ENCODE results near the gene PROKR1.
"Not testable (repeated sequence)": the region's sequence is repeated elsewhere in the genome, so short reads cannot be mapped to it uniquely, and the experiment has no call there.

DNA sequence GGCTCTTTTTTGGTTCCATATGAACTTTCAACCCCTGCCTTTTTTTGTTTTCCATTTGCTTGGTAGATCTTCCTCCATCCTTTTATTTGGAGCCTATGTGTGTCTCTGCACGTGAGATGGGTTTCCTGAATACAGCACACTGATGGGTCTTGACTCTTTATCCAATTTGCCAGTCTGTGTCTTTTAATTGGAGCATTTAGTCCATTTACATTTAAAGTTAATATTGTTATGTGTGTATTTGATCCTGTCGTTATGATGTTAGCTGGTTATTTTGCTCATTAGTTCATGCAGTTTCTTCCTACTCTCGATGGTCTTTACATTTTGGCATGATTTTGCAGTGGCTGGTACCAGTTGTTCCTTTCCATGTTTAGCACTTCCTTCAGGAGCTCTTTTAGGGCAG is 34.5 kb downstream of the PROKR1 start:
- TF ChIP-seq, protein P1, sequence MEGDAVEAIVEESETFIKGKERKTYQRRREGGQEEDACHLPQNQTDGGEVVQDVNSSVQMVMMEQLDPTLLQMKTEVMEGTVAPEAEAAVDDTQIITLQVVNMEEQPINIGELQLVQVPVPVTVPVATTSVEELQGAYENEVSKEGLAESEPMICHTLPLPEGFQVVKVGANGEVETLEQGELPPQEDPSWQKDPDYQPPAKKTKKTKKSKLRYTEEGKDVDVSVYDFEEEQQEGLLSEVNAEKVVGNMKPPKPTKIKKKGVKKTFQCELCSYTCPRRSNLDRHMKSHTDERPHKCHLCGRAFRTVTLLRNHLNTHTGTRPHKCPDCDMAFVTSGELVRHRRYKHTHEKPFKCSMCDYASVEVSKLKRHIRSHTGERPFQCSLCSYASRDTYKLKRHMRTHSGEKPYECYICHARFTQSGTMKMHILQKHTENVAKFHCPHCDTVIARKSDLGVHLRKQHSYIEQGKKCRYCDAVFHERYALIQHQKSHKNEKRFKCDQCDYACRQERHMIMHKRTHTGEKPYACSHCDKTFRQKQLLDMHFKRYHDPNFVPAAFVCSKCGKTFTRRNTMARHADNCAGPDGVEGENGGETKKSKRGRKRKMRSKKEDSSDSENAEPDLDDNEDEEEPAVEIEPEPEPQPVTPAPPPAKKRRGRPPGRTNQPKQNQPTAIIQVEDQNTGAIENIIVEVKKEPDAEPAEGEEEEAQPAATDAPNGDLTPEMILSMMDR (IDR thresholded peaks at IDR 0.05): not testable (repeated sequence)
- TF ChIP-seq, protein P2, sequence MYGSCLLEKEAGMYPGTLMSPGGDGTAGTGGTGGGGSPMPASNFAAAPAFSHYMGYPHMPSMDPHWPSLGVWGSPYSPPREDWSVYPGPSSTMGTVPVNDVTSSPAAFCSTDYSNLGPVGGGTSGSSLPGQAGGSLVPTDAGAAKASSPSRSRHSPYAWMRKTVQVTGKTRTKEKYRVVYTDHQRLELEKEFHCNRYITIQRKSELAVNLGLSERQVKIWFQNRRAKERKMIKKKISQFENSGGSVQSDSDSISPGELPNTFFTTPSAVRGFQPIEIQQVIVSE (CRISPR knock-in tag; IDR thresholded peaks at IDR 0.05; ENCODE audit: borderline replicate concordance): not testable (repeated sequence)
- not testable (repeated sequence) for TF ChIP-seq CREM (CRISPR knock-in tag; IDR thresholded peaks at IDR 0.05); FOXJ3 (CRISPR knock-in tag; IDR thresholded peaks at IDR 0.05; ENCODE audit: borderline replicate concordance); E2F1 (CRISPR knock-in tag; IDR thresholded peaks at IDR 0.05); CBFB (CRISPR knock-in tag; IDR thresholded peaks at IDR 0.05; ENCODE audit: low read depth); SP1 (CRISPR knock-in tag; conservative IDR thresholded peaks at IDR 0.05); ARID4B (CRISPR knock-in tag; IDR thresholded peaks at IDR 0.05; ENCODE audit: borderline replicate concordance)

Data from WTC11 (cell line).